A673 (cell line): ENCODE measurements around the gene EXOC8. TPM values are rescaled to one million over a fixed set of nuclear protein-coding genes. Genes with fewer than 3 reads are reported as not detected.

Experiments
- BruUV-seq: library from RNA; stranded (reverse); fragments of 400-500 nt; replicated peaks from 2 replicates; lab custom pipeline; 2021; lab: Mats Ljungman, UMichigan
- CTCF ChIA-PET: fragments of 300-600 bp; sonication (Branson Sonifier 250); formaldehyde crosslinking; loops from one replicate; lab custom pipeline; 2022; ENCODE audit warnings: antibody characterized with exemption; lab: Charles Lee
- POLR2A ChIA-PET: fragments of 300-600 bp; sonication (Branson Sonifier 250); formaldehyde crosslinking; loops from one replicate; lab custom pipeline; 2022; ENCODE audit warnings: antibody characterized with exemption; ENCODE audit not compliant: low non-redundant PET; lab: Charles Lee
- DNase-seq: peaks from one replicate; pipeline ENCODE4 v3.0.0-alpha.2; 2015; ENCODE audit warnings: low spot score
- H3K27ac ChIP-seq: fragments of 200-600 bp; sonication (generic); 2 replicates; pipeline ENCODE4 v1.5.1; 2016; ENCODE audit warnings: mixed run types, low read depth, mild to moderate bottlenecking, mixed read lengths, antibody characterized with exemption, low read length; ENCODE audit not compliant: poor library complexity, severe bottlenecking
- H3K27me3 ChIP-seq: fragments of 200-600 bp; sonication (generic); replicated peaks from 2 replicates; pipeline ENCODE4 v1.6.1; 2017; ENCODE audit warnings: mixed run types, low read depth, mild to moderate bottlenecking, mixed read lengths, antibody characterized with exemption, low read length; ENCODE audit not compliant: insufficient read depth, poor library complexity
- H3K36me3 ChIP-seq: fragments of 200-600 bp; sonication (generic); 2 replicates; pipeline ENCODE4 v1.6.1; 2016; ENCODE audit warnings: mixed run types, mild to moderate bottlenecking, mixed read lengths, antibody characterized with exemption, low read length; ENCODE audit not compliant: insufficient read depth, poor library complexity, severe bottlenecking
- H3K4me1 ChIP-seq: fragments of 200-600 bp; sonication (generic); 2 replicates; pipeline ENCODE4 v1.6.1; 2017; ENCODE audit warnings: mixed run types, mild to moderate bottlenecking, mixed read lengths, antibody characterized with exemption, low read length; ENCODE audit not compliant: insufficient read depth, poor library complexity, severe bottlenecking
- H3K4me3 ChIP-seq: fragments of 200-600 bp; sonication (generic); 2 replicates; pipeline ENCODE4 v1.5.1; 2016; ENCODE audit warnings: low read depth, mixed run types, mild to moderate bottlenecking, mixed read lengths, low read length; ENCODE audit not compliant: poor library complexity, severe bottlenecking
- H3K9me3 ChIP-seq: fragments of 200-600 bp; sonication (generic); 2 replicates; pipeline ENCODE4 v1.6.1; 2016; ENCODE audit warnings: mixed run types, low read depth, mild to moderate bottlenecking, mixed read lengths, antibody characterized with exemption, low read length; ENCODE audit not compliant: poor library complexity, severe bottlenecking
- EZH2 ChIP-seq: fragments of 200-600 bp; sonication (generic); IDR thresholded peaks from 2 replicates; pipeline ENCODE4 v1.6.1; 2017; ENCODE audit warnings: borderline replicate concordance, low read depth, mild to moderate bottlenecking, mixed read lengths, antibody characterized with exemption, low read length; ENCODE audit not compliant: poor library complexity, severe bottlenecking
- intact Hi-C: fragments of 100-400 bp; cut with micrococcal nuclease; formaldehyde crosslinking; loops from one replicate; pipeline ENCODE4 v1.10.0; 2022; ENCODE audit not compliant: unreplicated experiment
- total RNA-seq: library from RNA; stranded (reverse); gene quantifications from 2 replicates; pipeline ENCODE4 v1.2.3, GENCODE V29; 2021
- TF ChIP-seq, protein P1 (sequence below): fragments of 300-800, 200-600 bp; sonication (generic); conservative IDR thresholded peaks from 2 replicates; pipeline ENCODE4 v1.5.1; 2017; ENCODE audit warnings: low read depth, mild to moderate bottlenecking, antibody characterized with exemption, low read length, moderate library complexity, mixed read lengths

Gene EXOC8
- total RNA-seq, 1 experiment from 2014 or later = 13.8 TPM

DNA sequence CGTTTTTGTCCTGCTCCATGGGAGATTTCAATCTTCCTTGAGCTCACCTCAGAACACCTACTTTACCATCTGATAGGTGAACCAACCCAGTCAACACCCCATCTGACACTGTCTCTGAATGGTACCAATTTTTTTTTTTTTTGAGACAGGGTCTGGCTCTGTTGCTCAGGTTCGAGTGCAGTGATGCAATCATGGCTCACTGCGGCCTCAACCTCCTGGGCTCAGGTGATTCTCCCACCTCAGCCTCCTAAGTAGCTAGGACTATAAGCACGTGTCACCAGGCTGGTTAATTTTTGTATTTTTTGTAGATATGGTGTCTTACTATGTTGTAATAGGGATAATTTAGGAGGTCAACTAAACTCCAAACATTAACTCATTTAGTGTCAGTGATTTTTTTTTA lies 36.7 kb upstream of the EXOC8 start:
- H3K36me3 ChIP-seq = no peaks in the 10 kb centered on the region
- no peaks in the 10 kb centered on the region for H3K27me3 ChIP-seq
- H3K9me3 ChIP-seq = no peaks in the 10 kb centered on the region
- no peak overlapping the region for H3K27ac ChIP-seq
- H3K4me3 ChIP-seq = no peak overlapping the region
- DNase-seq = no peak
- intact Hi-C loops = no loop called here
- TF ChIP-seq EZH2 = no peak
- TF ChIP-seq, protein P1, sequence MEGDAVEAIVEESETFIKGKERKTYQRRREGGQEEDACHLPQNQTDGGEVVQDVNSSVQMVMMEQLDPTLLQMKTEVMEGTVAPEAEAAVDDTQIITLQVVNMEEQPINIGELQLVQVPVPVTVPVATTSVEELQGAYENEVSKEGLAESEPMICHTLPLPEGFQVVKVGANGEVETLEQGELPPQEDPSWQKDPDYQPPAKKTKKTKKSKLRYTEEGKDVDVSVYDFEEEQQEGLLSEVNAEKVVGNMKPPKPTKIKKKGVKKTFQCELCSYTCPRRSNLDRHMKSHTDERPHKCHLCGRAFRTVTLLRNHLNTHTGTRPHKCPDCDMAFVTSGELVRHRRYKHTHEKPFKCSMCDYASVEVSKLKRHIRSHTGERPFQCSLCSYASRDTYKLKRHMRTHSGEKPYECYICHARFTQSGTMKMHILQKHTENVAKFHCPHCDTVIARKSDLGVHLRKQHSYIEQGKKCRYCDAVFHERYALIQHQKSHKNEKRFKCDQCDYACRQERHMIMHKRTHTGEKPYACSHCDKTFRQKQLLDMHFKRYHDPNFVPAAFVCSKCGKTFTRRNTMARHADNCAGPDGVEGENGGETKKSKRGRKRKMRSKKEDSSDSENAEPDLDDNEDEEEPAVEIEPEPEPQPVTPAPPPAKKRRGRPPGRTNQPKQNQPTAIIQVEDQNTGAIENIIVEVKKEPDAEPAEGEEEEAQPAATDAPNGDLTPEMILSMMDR = no peak
- ChIA-PET POLR2A (no interaction called here), CTCF (no interaction called here)
- H3K4me1 ChIP-seq = peaks cover 11% of the 10 kb centered on the region
- no TSS peak for BruUV-seq

DNA sequence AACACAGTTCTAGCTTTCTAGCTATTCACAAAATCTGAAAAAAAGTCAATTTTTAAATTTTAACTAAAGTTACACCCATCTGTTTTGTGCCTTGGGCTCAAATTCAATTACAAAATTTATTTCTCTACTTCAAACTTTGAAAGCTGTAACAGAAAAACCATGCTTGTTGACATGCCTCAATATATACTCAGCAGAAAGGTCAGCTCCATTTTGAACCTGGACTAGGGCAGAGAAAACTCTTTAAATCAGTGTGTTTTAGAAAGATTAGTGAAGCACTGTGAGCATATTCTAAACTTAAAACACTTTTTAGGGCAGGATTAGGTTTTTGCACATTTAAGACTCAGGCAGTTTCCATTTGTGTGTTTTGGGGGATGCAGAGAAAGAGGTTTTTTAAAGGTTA lies 34.8 kb upstream of the EXOC8 start:
- DNase-seq = no peak
- TF ChIP-seq EZH2 = no peak
- TF ChIP-seq, protein P1 = no peak
- intact Hi-C loops = no loop called here
- no peaks in the 10 kb centered on the region for H3K36me3 ChIP-seq
- POLR2A ChIA-PET = interaction anchor here (0.6 kb wide), 1 partner anchor 256 kb away, joined by 4 read pairs; no protein-coding TSS in a partner anchor
- CTCF ChIA-PET = no interaction called here
- H3K27ac ChIP-seq = no peak overlapping the region
- no TSS peak for BruUV-seq
- H3K9me3 ChIP-seq = no peaks in the 10 kb centered on the region
- no peak overlapping the region for H3K4me3 ChIP-seq
- H3K4me1 ChIP-seq = peaks cover 6% of the 10 kb centered on the region
- H3K27me3 ChIP-seq = no peaks in the 10 kb centered on the region

DNA sequence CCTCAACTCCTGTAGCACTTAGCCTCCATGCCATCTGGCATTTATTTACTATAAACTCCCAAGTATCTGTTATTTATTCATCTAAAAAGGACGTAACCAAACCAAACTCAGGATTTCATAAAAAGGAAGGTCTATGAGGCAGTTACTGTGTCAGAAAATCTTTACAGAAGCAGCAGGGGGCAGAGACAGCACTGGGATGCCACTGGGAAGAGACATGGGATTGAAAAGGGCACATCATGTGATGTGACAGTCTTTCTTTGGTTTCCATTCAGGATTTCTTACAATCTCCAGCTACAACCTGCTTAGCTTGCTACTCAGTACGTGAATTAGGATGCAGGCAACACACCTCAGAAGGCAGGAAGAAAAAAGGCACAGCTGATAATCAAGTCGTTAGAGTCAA lies 31.6 kb upstream of the EXOC8 start:
- TF ChIP-seq, protein P1 = no peak
- no peak for TF ChIP-seq EZH2
- no peaks in the 10 kb centered on the region for H3K27me3 ChIP-seq
- H3K4me3 ChIP-seq = no peak overlapping the region
- no peaks in the 10 kb centered on the region for H3K9me3 ChIP-seq
- ChIA-PET CTCF (no interaction called here), POLR2A (no interaction called here)
- intact Hi-C loops = no loop called here
- H3K4me1 ChIP-seq = no peaks in the 10 kb centered on the region
- H3K27ac ChIP-seq = no peak overlapping the region
- no peak for DNase-seq
- H3K36me3 ChIP-seq = no peaks in the 10 kb centered on the region
- no TSS peak for BruUV-seq
